ENCODE results near the gene PALMD. TPM values are rescaled to one million over a fixed set of nuclear protein-coding genes. Genes with fewer than 3 reads are reported as not detected.

The PALMD gene
- total and polyA plus RNA-seq, 2 donors = 7.4 to 21.2 TPM

DNA sequence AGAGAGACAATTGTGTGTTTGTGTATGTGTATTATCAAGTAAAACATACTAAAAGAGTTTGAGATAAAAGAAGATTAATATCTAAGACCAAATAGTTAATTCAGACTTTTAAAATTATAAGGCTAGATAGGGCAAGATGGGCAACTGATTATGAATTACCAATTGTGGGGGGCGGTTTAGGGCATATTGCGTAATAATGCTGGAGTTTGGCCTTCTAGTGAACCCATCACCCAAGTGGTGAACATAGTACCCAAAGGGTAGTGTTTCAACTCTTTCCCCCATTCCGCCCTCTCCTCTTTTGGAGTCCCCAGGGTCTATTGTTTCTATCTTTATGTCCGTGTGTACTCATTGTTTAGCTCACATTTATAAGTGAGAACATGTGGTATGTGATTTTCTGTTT is 65.1 kb downstream of the PALMD start:
- Histone ChIP-seq H3K27ac (ENCODE audit: low read depth in 1 of 2, low read length in 1 of 2) (no peak overlapping the region), H3K27me3 (ENCODE audit: control insufficient read depth in 2 of 2, insufficient read depth in 1 of 2, low read length in 1 of 2) (no peaks in the 10 kb centered on the region), H3K4me3 (ENCODE audit: low read length in 2 of 2) (no peak overlapping the region), H3K36me3 (ENCODE audit: control insufficient read depth in 2 of 2, insufficient read depth in 2 of 2, low read length in 1 of 2) (peaks cover 0 to 6% of the 10 kb centered on the region in 2 donors), H3K9me3 (ENCODE audit: control insufficient read depth in 2 of 2, insufficient read depth in 1 of 2, low read length in 1 of 2) (no peaks in the 10 kb centered on the region), H3K4me1 (ENCODE audit: control insufficient read depth in 2 of 2, insufficient read depth in 2 of 2, low read length in 2 of 2) (no peaks in the 10 kb centered on the region)
- no peak for DNase-seq (ENCODE audit: low read depth in 6 of 9, low spot score in 9 of 9)
- WGBS = 97% methylated on average over 4 of the region's 4 CpGs

DNA sequence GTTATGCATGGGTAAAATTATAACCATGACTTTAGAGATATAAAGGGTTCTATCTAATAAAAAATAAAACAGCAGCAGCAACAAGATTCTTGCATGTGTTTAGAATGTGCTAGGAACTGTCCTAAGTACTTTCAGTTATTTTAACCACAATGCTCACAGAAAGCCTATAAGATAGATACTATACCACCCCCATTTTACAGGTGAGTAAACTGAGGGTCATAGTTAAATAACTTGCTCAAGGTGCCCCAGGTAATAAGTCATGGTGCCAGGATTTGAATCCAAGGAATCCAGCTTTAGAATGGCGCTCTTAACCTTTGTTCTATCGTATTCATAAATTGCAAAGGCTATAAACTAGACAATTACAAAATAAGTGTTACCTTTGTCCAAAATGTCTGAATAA is 67.1 kb downstream of the PALMD start:
- WGBS = 100% methylated on average over 2 of the region's 2 CpGs

DNA sequence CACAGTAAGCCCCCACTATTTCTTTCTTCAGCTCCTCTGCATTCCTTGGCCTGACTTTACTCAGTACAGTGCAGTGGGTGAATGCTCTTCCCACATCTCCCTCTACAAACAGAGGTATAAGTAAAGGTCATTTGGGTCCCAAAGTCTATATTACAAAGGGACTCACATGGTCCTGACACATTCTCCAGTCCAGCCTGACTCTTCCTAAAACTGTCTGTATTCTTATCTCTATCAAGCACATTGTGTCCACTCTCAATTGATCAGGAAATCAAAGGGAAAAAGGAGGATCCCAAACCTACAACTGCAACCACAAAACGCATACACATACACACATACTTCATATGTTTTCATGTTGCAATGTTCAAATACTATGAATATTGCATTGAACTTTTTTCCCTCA is 71.1 kb downstream of the PALMD start:
- H3K9me3 ChIP-seq (ENCODE audit: control insufficient read depth in 2 of 2, insufficient read depth in 1 of 2, low read length in 1 of 2) = no peaks in the 10 kb centered on the region
- H3K4me3 ChIP-seq (ENCODE audit: low read length in 2 of 2) = no peak overlapping the region
- H3K27me3 ChIP-seq (ENCODE audit: control insufficient read depth in 2 of 2, insufficient read depth in 1 of 2, low read length in 1 of 2) = no peaks in the 10 kb centered on the region
- no peaks in the 10 kb centered on the region for H3K4me1 ChIP-seq (ENCODE audit: control insufficient read depth in 2 of 2, insufficient read depth in 2 of 2, low read length in 2 of 2)
- no peak overlapping the region for H3K27ac ChIP-seq (ENCODE audit: low read depth in 1 of 2, low read length in 1 of 2)
- WGBS = 98% methylated on average over 1 of the region's 1 CpG
- no peak for DNase-seq (ENCODE audit: low read depth in 6 of 9, low spot score in 9 of 9)
- no peaks in the 10 kb centered on the region for H3K36me3 ChIP-seq (ENCODE audit: control insufficient read depth in 2 of 2, insufficient read depth in 2 of 2, low read length in 1 of 2)

More for the DNA sequence above, 67.1 kb downstream of the PALMD start:
- no peak for DNase-seq (ENCODE audit: low read depth in 6 of 9, low spot score in 9 of 9)
- Histone ChIP-seq H3K36me3 (ENCODE audit: control insufficient read depth in 2 of 2, insufficient read depth in 2 of 2, low read length in 1 of 2) (peaks cover 0 to 6% of the 10 kb centered on the region in 2 donors), H3K4me3 (ENCODE audit: low read length in 2 of 2) (no peak overlapping the region), H3K4me1 (ENCODE audit: control insufficient read depth in 2 of 2, insufficient read depth in 2 of 2, low read length in 2 of 2) (no peaks in the 10 kb centered on the region), H3K27ac (ENCODE audit: low read depth in 1 of 2, low read length in 1 of 2) (no peak overlapping the region), H3K27me3 (ENCODE audit: control insufficient read depth in 2 of 2, insufficient read depth in 1 of 2, low read length in 1 of 2) (no peaks in the 10 kb centered on the region), H3K9me3 (ENCODE audit: control insufficient read depth in 2 of 2, insufficient read depth in 1 of 2, low read length in 1 of 2) (no peaks in the 10 kb centered on the region)

DNA sequence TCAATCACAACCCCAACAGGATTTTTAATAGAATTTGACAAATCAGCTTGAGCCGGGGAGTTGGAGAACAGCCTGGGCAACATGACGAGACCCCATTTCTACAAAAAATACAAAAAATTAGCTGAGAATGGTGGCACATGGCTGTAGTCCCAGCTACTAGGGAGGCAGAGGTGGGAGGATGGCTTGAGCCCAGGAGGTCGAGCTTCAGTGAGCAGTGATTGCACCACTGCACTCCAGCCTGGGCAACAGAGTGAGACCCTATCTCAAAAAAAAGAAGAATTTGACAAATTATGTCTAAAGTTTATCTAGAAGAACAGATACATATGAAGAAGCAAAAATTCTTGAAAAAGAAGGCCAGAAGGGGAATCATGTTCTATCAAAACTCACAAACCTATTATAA is 77.3 kb downstream of the PALMD start:
- Histone ChIP-seq H3K9me3 (ENCODE audit: control insufficient read depth in 2 of 2, insufficient read depth in 1 of 2, low read length in 1 of 2) (no peaks in the 10 kb centered on the region), H3K27me3 (ENCODE audit: control insufficient read depth in 2 of 2, insufficient read depth in 1 of 2, low read length in 1 of 2) (no peaks in the 10 kb centered on the region), H3K4me3 (ENCODE audit: low read length in 2 of 2) (no peak overlapping the region), H3K27ac (ENCODE audit: low read depth in 1 of 2, low read length in 1 of 2) (no peak overlapping the region), H3K36me3 (ENCODE audit: control insufficient read depth in 2 of 2, insufficient read depth in 2 of 2, low read length in 1 of 2) (no peaks in the 10 kb centered on the region), H3K4me1 (ENCODE audit: control insufficient read depth in 2 of 2, insufficient read depth in 2 of 2, low read length in 2 of 2) (no peaks in the 10 kb centered on the region)
- 97% methylated on average over 3 of the region's 3 CpGs for WGBS
- no peak for DNase-seq (ENCODE audit: low read depth in 6 of 9, low spot score in 9 of 9)

DNA sequence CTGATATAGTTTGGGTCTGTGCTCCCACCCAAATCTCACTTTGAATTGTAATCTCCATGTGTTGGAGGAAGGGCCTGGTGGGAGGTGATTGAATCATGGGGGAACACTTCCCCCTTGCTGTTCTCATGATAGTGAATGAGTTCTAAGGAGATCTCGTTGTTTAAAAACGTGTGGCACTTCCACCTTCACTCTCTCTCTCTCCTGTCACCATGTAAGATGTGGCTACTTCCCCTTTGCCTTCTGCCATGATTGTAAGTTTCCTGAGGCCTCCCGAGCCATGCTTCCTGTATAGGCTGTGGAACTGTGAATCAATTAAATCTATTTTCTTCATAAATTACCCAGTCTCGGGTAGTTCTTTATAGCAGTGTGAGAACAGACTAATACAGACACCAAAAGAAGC is 80.1 kb downstream of the PALMD start:
- DNase-seq (ENCODE audit: low read depth in 6 of 9, low spot score in 9 of 9) = no peak
- Histone ChIP-seq H3K36me3 (ENCODE audit: control insufficient read depth in 2 of 2, insufficient read depth in 2 of 2, low read length in 1 of 2) (no peaks in the 10 kb centered on the region), H3K27ac (ENCODE audit: low read depth in 1 of 2, low read length in 1 of 2) (no peak overlapping the region), H3K4me1 (ENCODE audit: control insufficient read depth in 2 of 2, insufficient read depth in 2 of 2, low read length in 2 of 2) (no peaks in the 10 kb centered on the region), H3K9me3 (ENCODE audit: control insufficient read depth in 2 of 2, insufficient read depth in 1 of 2, low read length in 1 of 2) (no peaks in the 10 kb centered on the region), H3K27me3 (ENCODE audit: control insufficient read depth in 2 of 2, insufficient read depth in 1 of 2, low read length in 1 of 2) (no peaks in the 10 kb centered on the region), H3K4me3 (ENCODE audit: low read length in 2 of 2) (no peak overlapping the region)
- WGBS = 81% methylated on average over 4 of the region's 4 CpGs

DNA sequence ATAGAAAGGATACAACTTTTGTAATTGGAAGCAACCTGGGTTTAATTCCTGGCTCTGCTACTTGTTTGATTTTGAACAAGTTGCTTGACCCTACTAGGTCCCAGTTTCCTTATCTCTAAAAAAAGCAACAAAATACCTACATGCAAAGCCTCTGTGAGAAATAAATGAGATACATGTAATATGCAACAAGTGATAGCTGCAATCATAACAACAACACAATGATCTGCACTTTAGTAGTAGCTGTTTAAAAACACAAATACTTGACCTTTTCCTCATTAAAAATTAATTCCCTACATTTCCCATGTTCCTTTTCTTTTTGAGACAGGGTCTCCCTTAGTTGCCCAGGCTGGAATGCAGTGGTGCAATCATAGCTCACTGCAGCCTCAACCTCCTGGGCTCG is 80.5 kb downstream of the PALMD start:
- Histone ChIP-seq H3K9me3 (ENCODE audit: control insufficient read depth in 2 of 2, insufficient read depth in 1 of 2, low read length in 1 of 2) (no peaks in the 10 kb centered on the region), H3K27ac (ENCODE audit: low read depth in 1 of 2, low read length in 1 of 2) (no peak overlapping the region), H3K4me1 (ENCODE audit: control insufficient read depth in 2 of 2, insufficient read depth in 2 of 2, low read length in 2 of 2) (no peaks in the 10 kb centered on the region), H3K36me3 (ENCODE audit: control insufficient read depth in 2 of 2, insufficient read depth in 2 of 2, low read length in 1 of 2) (no peaks in the 10 kb centered on the region), H3K4me3 (ENCODE audit: low read length in 2 of 2) (no peak overlapping the region), H3K27me3 (ENCODE audit: control insufficient read depth in 2 of 2, insufficient read depth in 1 of 2, low read length in 1 of 2) (no peaks in the 10 kb centered on the region)
- 96% methylated on average over 1 of the region's 1 CpG for WGBS
- no peak for DNase-seq (ENCODE audit: low read depth in 6 of 9, low spot score in 9 of 9)

DNA sequence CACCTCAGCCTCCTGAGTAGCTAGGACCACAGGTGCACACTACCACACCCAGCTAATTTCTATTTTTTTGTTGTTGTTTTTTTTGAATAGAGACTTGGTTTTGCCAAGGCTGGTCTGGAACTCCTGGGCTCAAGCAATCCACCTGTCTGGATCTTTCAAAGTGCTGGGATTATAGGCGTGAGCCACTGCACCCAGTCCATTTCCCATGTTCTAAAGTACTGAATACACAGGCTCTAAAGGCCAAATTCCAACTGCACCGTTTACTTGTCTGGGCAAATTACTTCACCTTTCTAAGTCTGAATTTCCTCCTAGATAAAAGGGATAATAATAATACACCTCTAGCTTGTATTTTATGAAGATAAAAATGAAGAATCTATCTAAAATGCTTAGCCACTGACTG is 80.9 kb downstream of the PALMD start:
- WGBS = 97% methylated on average over 2 of the region's 2 CpGs
- Histone ChIP-seq H3K4me3 (ENCODE audit: low read length in 2 of 2) (no peak overlapping the region), H3K9me3 (ENCODE audit: control insufficient read depth in 2 of 2, insufficient read depth in 1 of 2, low read length in 1 of 2) (no peaks in the 10 kb centered on the region), H3K36me3 (ENCODE audit: control insufficient read depth in 2 of 2, insufficient read depth in 2 of 2, low read length in 1 of 2) (no peaks in the 10 kb centered on the region), H3K27ac (ENCODE audit: low read depth in 1 of 2, low read length in 1 of 2) (no peak overlapping the region), H3K27me3 (ENCODE audit: control insufficient read depth in 2 of 2, insufficient read depth in 1 of 2, low read length in 1 of 2) (no peaks in the 10 kb centered on the region), H3K4me1 (ENCODE audit: control insufficient read depth in 2 of 2, insufficient read depth in 2 of 2, low read length in 2 of 2) (no peaks in the 10 kb centered on the region)
- DNase-seq (ENCODE audit: low read depth in 6 of 9, low spot score in 9 of 9) = no peak

DNA sequence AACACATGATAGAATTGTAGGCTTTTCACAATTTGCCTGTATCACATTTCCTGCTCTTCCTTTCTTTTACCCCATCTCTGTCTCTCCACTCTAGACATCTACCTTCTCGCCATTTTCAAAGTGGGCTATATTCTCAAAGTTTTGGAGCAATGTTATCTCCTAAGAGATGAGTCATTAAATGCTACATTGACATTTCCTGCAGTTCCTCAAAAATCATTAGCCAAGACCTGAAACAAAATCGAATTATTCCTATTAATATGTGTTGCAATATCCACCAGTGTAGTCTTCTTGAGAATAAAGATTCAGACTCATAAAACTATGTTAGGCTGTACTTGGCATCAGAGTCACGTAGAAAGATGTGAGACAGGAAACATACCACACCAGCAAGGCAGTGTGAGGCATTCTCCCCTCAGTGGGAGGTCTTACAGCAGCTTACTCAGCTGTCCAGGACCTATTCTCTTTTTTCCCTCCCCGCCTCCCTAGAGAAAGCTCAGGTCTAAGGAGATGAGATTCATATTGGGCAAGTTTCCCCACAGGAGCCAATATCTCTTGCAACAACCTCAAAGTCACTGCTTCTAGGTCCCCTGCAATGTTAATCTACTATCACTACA is 81.8 kb downstream of the PALMD start:
- Histone ChIP-seq H3K4me1 (ENCODE audit: control insufficient read depth in 2 of 2, insufficient read depth in 2 of 2, low read length in 2 of 2) (no peaks in the 10 kb centered on the region), H3K27ac (ENCODE audit: low read depth in 1 of 2, low read length in 1 of 2) (no peak overlapping the region), H3K27me3 (ENCODE audit: control insufficient read depth in 2 of 2, insufficient read depth in 1 of 2, low read length in 1 of 2) (no peaks in the 10 kb centered on the region), H3K4me3 (ENCODE audit: low read length in 2 of 2) (no peak overlapping the region), H3K36me3 (ENCODE audit: control insufficient read depth in 2 of 2, insufficient read depth in 2 of 2, low read length in 1 of 2) (no peaks in the 10 kb centered on the region), H3K9me3 (ENCODE audit: control insufficient read depth in 2 of 2, insufficient read depth in 1 of 2, low read length in 1 of 2) (no peaks in the 10 kb centered on the region)
- DNase-seq (ENCODE audit: low read depth in 6 of 9, low spot score in 9 of 9) = no peak
- 96% methylated on average over 4 of the region's 4 CpGs for WGBS

DNA sequence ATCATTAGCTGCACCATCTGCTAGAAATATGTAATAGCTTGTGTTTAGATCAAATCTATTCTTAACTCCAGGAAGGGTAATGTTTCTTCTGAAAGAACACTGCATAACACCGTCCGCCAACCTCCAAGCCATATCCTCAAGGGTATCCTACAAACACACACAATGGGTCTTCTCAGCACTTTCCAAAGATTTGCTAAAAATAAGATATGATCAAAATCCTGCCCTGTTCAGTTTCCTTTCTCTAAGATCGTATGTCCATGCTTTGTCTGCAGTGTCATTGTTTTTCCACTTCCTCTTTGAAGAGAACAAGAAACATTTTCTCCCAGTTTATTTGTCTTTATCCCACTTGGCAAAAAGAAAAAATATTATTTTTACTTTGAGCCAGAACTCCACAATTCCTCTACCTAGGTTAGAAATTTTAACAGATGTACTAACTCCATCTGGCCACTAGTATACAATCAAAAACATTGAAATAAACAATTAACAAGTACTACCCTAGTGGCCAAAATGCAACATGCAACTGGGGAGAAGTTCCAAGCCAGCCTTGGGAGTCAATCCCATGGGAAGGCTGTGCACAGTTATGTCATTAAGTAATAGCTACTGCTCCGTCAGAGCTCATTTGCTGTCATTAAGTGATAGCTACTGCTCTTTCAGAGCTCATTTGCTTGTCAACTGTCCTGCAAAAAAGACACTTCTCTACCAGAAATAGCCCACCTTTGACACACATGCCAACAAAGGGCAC is 82.8 kb downstream of the PALMD start:
- H3K4me1 ChIP-seq (ENCODE audit: control insufficient read depth in 2 of 2, insufficient read depth in 2 of 2, low read length in 2 of 2) = no peaks in the 10 kb centered on the region
- no peak overlapping the region for H3K27ac ChIP-seq (ENCODE audit: low read depth in 1 of 2, low read length in 1 of 2)
- no peaks in the 10 kb centered on the region for H3K27me3 ChIP-seq (ENCODE audit: control insufficient read depth in 2 of 2, insufficient read depth in 1 of 2, low read length in 1 of 2)
- H3K9me3 ChIP-seq (ENCODE audit: control insufficient read depth in 2 of 2, insufficient read depth in 1 of 2, low read length in 1 of 2) = no peaks in the 10 kb centered on the region
- WGBS = 88% methylated on average over 4 of the region's 4 CpGs
- H3K36me3 ChIP-seq (ENCODE audit: control insufficient read depth in 2 of 2, insufficient read depth in 2 of 2, low read length in 1 of 2) = no peaks in the 10 kb centered on the region
- no peak for DNase-seq (ENCODE audit: low read depth in 6 of 9, low spot score in 9 of 9)
- H3K4me3 ChIP-seq (ENCODE audit: low read length in 2 of 2) = no peak overlapping the region
